GM18873 (cell line): ENCODE measurements around the gene IGF2R.
"Not testable (repeated sequence)": the region's sequence is repeated elsewhere in the genome, so short reads cannot be mapped to it uniquely, and the experiment has no call there.

Experiments
- ATAC-seq: cut with Tn5 transposase; IDR thresholded peaks from one replicate; pipeline ENCODE4 v1.9.1; 2021; ENCODE audit warnings: mild to moderate bottlenecking, moderate library complexity, moderate number of reproducible peaks; ENCODE audit not compliant: unreplicated experiment, low FRiP score

Gene IGF2R

GRCh38 chr6:160112628-160113299, 143.9 kb downstream of the IGF2R start:
- ATAC-seq, result no peak

GRCh38 chr6:160114536-160114935, 145.7 kb downstream of the IGF2R start:
- ATAC-seq, result not testable (repeated sequence)

DNA sequence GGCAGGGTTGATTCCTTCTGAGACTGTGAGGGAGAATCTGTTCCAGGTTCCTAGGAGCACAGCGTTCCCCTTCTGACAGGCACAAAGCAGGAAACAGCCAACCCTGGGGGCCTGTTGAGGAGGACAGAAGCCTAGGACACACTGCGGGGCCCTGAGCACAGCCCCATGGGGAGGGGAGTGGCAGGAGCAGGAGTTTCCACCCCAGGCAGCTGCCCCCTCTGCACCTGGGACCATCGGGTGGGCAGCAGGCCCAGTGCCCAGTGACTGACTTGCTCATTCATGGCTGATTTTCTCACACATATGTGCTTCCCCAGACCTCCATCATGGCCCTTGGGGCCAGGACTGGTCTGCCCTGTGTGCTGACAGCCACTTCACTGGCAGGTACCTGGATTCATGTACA, 146.5 kb downstream of the IGF2R start:
- no peak for ATAC-seq

DNA sequence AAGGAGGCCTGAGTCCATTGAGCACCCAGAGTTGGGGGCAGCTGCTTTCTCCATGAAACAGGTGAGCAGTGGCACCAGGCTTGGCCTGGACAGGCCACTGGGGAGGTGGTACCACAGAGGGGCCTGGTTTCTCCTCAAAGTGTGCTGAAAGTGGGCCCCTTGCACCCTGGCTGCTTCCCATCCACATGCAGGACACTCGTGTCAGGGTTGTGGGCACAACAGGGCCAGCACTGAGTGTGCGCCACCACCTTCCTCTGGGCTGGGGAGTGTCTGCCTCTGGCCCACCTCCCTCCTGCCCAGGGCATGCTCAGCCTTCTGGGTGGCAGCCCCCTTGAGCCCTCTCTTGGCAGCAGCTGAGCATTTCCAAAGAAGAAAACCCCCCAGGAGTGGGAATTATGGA, 147.5 kb downstream of the IGF2R start:
- ATAC-seq, result no peak

- ATAC-seq, result no peak
Observed at GRCh38 chr6:160117137-160117536, 148.3 kb downstream of the IGF2R start.

DNA sequence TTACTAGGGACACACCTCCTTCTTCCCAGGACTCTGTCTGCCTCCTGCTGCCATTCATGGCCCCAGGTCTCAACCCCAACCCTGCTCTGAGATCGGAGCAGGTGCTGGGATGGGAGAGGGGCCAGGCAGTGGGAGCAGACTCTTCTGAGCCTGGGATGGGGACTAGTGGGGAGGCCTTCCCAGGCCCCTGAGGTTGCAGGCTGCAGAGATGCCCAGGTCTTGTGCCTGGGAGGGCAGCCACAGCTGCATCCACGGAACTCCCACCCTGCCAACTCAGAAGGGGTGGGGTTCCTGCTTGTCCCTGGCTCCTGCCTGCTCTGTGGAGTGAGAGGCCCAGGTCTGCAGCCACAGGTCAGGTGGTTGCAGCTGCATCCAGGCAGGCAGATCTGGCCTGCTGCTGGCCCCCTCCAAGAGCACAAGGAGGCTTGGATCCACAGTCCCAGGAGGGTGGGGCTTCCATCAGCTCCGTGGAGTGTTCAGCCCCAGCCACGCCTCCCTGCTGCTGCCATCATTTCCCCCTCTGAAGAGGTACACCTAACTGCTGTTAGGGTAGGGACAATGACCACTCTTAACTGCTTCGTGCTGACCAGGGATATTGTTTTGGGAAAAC, 149.8 kb downstream of the IGF2R start:
- ATAC-seq, result no peak

GRCh38 chr6:160120087-160120486, 151.2 kb downstream of the IGF2R start:
- ATAC-seq, result no peak

GRCh38 chr6:160121558-160121957, 152.7 kb downstream of the IGF2R start, which contains the start of gene SLC22A1:
TSS of gene SLC22A1 (plus strand) at chr6:160121815. CDS start at chr6:160121936, 121 bp downstream.
- ATAC-seq, result no peak

DNA sequence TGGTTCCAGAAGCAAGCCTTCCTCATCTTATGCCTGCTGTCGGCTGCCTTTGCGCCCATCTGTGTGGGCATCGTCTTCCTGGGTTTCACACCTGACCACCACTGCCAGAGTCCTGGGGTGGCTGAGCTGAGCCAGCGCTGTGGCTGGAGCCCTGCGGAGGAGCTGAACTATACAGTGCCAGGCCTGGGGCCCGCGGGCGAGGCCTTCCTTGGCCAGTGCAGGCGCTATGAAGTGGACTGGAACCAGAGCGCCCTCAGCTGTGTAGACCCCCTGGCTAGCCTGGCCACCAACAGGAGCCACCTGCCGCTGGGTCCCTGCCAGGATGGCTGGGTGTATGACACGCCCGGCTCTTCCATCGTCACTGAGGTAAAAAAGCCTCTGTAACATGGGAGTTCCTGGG, 153.1 kb downstream of the IGF2R start:
- ATAC-seq, result no peak

- ATAC-seq, result no peak
Observed at GRCh38 chr6:160122744-160123143, 153.9 kb downstream of the IGF2R start.

DNA sequence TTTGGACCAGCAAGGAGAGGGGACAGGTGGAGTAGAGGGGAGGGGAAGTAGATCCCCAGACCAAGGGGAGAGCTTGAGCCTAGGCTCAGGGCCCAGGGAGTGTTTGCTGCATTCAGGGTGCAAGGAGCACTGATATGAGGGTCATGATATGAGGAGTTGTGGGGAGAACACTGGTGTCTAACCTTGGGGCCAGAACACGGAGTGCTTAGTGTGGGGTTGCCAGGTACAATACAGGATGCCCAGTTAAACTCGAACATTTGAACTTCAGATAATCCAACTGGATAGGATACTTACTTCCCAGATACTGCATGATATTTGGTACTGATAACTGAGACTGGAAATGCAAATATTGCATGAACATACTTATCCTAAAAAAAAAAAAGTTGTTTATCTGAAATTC, 155.1 kb downstream of the IGF2R start:
- ATAC-seq, result no peak

DNA sequence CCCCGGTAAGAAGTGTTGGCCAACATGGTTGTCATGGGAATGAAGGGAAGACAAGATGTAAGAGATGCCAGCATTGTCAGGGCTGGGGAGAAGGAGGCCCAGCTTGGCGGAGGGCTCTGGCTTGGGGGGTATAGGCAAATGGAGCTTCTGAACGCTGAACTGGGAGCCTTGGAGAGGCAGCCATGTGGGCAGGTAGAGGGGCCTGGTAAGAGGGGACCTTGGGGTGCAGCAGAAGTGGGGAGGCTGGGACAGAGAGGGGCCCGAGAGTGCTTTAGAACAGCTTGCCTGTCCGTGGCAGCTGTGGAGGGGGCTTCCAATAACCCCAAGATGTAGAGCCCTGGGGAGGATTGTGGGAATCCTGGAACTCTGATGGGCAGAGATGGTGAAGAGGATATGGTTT, 155.7 kb downstream of the IGF2R start:
- no peak for ATAC-seq

GRCh38 chr6:160125105-160125504, 156.2 kb downstream of the IGF2R start:
- not testable (repeated sequence) for ATAC-seq

DNA sequence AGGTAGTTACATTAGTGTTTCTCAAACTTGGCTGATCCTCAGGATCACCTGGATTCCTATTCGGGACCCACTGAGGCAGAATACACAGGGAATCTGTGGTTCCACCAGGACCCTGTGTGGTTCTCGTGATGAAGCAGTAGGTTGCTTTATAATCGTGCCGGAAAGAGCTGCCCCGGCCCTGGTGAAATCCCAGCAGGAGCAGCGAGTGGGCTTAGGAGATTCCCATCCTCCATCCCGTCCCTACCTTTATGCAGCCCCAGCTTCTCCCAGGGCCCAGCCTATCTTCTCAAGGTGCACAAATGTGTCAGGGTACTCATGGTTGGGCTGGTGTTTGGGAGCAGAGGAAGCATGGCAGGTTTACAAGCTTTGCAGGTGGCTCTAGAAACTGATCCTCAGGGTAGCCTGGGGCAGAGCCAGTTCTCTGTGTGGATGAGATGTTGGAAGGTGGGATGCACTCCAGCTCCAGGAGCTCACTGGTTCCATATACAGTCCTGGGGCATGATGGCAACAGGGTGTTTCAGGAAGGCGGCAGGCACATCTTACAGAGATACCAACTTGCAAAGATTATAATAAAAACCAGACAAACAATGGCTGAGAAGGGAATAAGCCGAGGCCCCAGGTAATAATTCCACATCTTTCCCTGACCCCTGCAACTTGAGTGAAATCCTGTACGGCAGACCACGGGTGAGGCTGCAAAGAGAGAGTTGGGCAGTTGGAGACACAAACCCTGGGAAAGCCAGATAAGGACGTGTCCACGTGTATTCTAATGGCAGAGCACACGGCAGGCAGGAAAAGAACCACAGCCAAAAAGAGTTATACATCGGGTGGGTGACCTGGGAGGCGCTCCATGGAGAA, 158.6 kb downstream of the IGF2R start:
- ATAC-seq, result no peak

DNA sequence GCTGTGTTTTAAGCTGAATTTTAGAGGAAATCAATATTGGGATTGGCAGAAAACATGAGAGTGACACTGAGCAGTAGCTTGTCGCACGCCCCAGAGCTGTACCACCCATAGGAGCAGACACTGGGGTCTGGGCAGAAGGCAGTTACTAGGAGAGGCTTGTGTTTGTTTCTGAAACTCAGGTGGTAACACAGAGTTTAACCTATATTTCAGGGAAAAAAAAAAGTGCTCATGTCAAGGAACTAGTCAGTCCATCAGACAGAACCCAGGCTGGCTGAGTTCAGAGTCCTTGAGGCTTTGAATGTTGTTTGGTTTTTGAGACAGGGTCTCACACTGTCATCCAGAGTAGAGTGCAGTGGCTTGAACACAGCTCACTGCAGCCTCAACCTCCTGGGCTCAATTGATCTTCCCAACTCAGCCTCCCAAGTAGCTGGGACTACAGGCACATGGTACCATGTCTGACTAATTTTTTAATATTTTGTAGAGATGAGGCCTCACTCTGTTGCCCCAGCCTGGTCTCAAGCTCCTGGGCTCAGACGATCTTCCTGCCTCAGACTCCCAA, 159.3 kb downstream of the IGF2R start:
- no peak for ATAC-seq

DNA sequence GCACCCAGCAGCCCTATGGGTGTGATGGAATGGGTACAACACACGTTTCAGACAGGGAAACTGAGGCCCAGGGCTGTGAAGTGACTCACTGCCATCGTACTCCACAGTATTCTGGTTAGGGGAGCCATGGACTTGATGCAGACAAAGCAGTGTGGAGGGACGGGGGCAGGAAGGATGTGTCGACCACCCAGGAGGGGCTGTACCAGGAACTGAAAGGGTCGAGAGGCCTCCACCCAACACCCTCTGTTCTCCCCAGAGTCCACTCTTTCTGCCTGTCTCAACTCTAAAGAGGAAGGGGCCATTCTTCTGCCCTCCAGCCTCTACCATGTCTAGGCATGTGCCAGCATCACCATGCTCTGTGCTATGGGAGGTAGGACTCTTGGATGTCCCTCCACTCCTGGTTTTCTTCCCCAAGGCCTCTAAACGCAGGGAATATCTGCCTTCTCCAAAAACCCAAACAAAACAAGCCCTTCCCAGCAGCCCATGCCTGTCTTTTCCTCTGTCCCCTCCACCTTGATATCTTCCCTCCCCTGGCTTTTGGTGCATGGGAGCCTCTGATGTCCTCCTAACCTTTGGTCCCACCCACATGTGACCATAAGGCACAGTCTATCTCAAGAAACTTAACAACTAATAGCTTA, 160.1 kb downstream of the IGF2R start:
- no peak for ATAC-seq

- ATAC-seq, result no peak
Observed at GRCh38 chr6:160129881-160130615, 161.2 kb downstream of the IGF2R start.

GRCh38 chr6:160130729-160131484, 162.0 kb downstream of the IGF2R start:
- ATAC-seq, result no peak

DNA sequence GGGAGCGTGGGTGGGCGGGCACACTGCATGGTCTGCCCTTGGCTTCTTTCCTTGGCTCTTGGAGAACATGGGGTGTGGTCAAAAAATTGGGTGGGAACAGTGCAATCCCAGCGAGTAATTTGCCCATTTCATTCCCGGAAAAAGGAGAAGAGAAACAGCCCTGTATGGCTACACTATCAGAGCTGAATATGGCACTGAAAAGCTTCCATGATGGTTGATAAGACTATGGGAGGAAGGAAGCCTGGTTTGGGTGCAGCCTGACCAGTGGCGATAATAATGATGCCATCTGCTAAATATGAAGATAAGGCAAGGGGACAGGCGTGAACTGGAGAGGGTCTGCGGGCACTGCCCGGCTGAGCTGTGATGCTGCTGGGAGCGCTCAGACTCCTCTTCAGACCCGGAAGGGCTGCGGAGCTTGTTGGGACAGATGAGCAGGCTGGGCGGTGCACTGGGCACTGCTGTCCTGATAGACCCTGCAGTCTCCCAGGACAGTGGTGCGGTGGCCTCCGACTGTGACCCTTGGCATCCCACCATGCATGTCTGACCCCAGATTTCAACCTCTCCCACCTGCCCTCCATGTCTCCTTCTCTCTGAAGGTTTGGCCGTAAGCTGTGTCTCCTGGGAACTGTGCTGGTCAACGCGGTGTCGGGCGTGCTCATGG, 162.9 kb downstream of the IGF2R start:
- ATAC-seq, result no peak
